HepG2 (cell line): Measurements from ENCODE around the gene C14orf93. TPM values are rescaled to one million over a fixed set of nuclear protein-coding genes. Genes with fewer than 3 reads are reported as not detected.

ENCODE experiments used
- CTCF ChIP-seq: sonication (generic); formaldehyde crosslinking; IDR thresholded peaks from 2 replicates; pipeline ENCODE4 v1.5.0; 2020; ENCODE audit warnings: mild to moderate bottlenecking, missing genetic modification reagents, moderate library complexity
- FOXA1 ChIP-seq, 2 experiments: fragments of 450-650 bp in 1 of 2; sonication (generic) in 1 of 2; formaldehyde crosslinking in 1 of 2; IDR thresholded peaks; 2 replicates each; pipeline versions ENCODE4 v1.4.0 to v1.6.1; 2016 to 2020; ENCODE audit warnings: missing genetic modification reagents in 1 of 2
- HDAC6 ChIP-seq: fragments of 200-600 bp; sonication (generic); IDR thresholded peaks from 2 replicates; pipeline ENCODE4 v1.7.0; 2017; ENCODE audit warnings: mild to moderate bottlenecking, antibody characterized with exemption, low read length, low read depth
- KDM5A ChIP-seq: fragments of 200-600 bp; sonication (generic); IDR thresholded peaks from 2 replicates; pipeline ENCODE4 v1.7.0; 2018; ENCODE audit warnings: antibody characterized with exemption, mild to moderate bottlenecking, low read length, borderline replicate concordance
- MAFF ChIP-seq: IDR thresholded peaks from 2 replicates; pipeline ENCODE4 v1.6.1; 2011; ENCODE audit warnings: low read depth, low read length, improper control_type of control experiment
- MTF1 ChIP-seq: sonication (generic); formaldehyde crosslinking; IDR thresholded peaks from 2 replicates; pipeline ENCODE4 v1.5.0; 2020; ENCODE audit warnings: missing genetic modification reagents
- MXD3 ChIP-seq: IDR thresholded peaks from 2 replicates; pipeline ENCODE4 v1.6.1; 2016; ENCODE audit warnings: mild to moderate bottlenecking, missing biosample characterization, missing genetic modification reagents
- NFYB ChIP-seq: sonication (generic); formaldehyde crosslinking; IDR thresholded peaks from 2 replicates; pipeline ENCODE4 v1.4.0; 2020; ENCODE audit warnings: missing genetic modification reagents
- NR2F6 ChIP-seq, 2 experiments: IDR thresholded peaks; 2 replicates each; pipeline ENCODE4 v1.6.1; 2016; ENCODE audit warnings: antibody characterized with exemption in 1 of 2, mild to moderate bottlenecking in 1 of 2
- PRPF4 ChIP-seq: fragments of 200-400 bp; formaldehyde crosslinking; IDR thresholded peaks from 2 replicates; pipeline ENCODE4 v1.6.1; 2016; ENCODE audit warnings: low read length, low read depth; ENCODE audit not compliant: poor library complexity, severe bottlenecking
- RARA ChIP-seq: IDR thresholded peaks from 2 replicates; pipeline ENCODE4 v1.6.1; 2016; ENCODE audit warnings: missing genetic modification reagents, missing compliant biosample characterization
- STAT5B ChIP-seq: sonication (generic); formaldehyde crosslinking; IDR thresholded peaks from 2 replicates; pipeline ENCODE4 v1.4.0; 2020; ENCODE audit warnings: missing genetic modification reagents
- TEAD3 ChIP-seq: optimal IDR thresholded peaks from 2 replicates; pipeline ENCODE3; 2016; ENCODE audit warnings: borderline replicate concordance
- ZBTB1 ChIP-seq: sonication (generic); formaldehyde crosslinking; IDR thresholded peaks from 2 replicates; pipeline ENCODE4 v1.4.0; 2020; ENCODE audit warnings: missing genetic modification reagents, borderline replicate concordance
- ZNF253 ChIP-seq: sonication (generic); formaldehyde crosslinking; IDR thresholded peaks from 2 replicates; pipeline ENCODE4 v1.8.0; 2022; ENCODE audit warnings: mild to moderate bottlenecking, missing genetic modification reagents, borderline replicate concordance
- ZNF496 ChIP-seq: sonication (generic); formaldehyde crosslinking; IDR thresholded peaks from 2 replicates; pipeline ENCODE4 v1.8.1; 2023; ENCODE audit warnings: mild to moderate bottlenecking, moderate library complexity, missing genetic modification reagents; ENCODE audit not compliant: insufficient replicate concordance
- ZNF567 ChIP-seq: sonication (generic); formaldehyde crosslinking; IDR thresholded peaks from 2 replicates; pipeline ENCODE4 v1.8.1; 2023; ENCODE audit warnings: mild to moderate bottlenecking, missing genetic modification reagents, borderline replicate concordance
- ZNF747 ChIP-seq: sonication (generic); formaldehyde crosslinking; IDR thresholded peaks from 2 replicates; pipeline ENCODE4 v1.8.1; 2023; ENCODE audit warnings: missing genetic modification reagents, mild to moderate bottlenecking, borderline replicate concordance
- ZSCAN29 ChIP-seq: sonication (generic); formaldehyde crosslinking; conservative IDR thresholded peaks from 2 replicates; pipeline ENCODE4 v1.4.0; 2020; ENCODE audit warnings: mild to moderate bottlenecking, missing genetic modification reagents
- polyA plus RNA-seq, 8 experiments: library from polyadenylated mRNA; depleted of rRNA in 3 of 8; stranded (reverse) in 7 of 8; unstranded in 1 of 8; fragments of >200 nt; fragmentation: Illumina TruSeq in 4 of 8; extraction: Trizol in 4 of 8; gene quantifications; 2 replicates each; pipeline versions ENCODE4 v1.2.1 to v1.2.3, GENCODE V29; 2011 to 2016; ENCODE audit warnings: low read depth in 4 of 8, missing spikeins in 1 of 8, mixed read lengths in 1 of 8; ENCODE audit not compliant: insufficient read depth in 1 of 8
- total RNA-seq, 5 experiments: library from RNA; depleted of rRNA; stranded (reverse); fragments of >200 nt; fragmentation: Illumina TruSeq; extraction: Trizol; gene quantifications; 2 replicates each; pipeline ENCODE4 v1.2.3, GENCODE V29; 2016; ENCODE audit warnings: low read depth in 1 of 5
- TF ChIP-seq, protein P1 (sequence below): sonication (generic); formaldehyde crosslinking; IDR thresholded peaks from 2 replicates; pipeline ENCODE4 v1.4.0; 2020; ENCODE audit warnings: mild to moderate bottlenecking, missing genetic modification reagents
- TF ChIP-seq, protein P2 (sequence below): sonication (generic); formaldehyde crosslinking; IDR thresholded peaks from 2 replicates; pipeline ENCODE4 v1.4.0; 2020; ENCODE audit warnings: mild to moderate bottlenecking, missing genetic modification reagents, borderline replicate concordance
- TF ChIP-seq, protein P3 (sequence below): sonication (generic); formaldehyde crosslinking; IDR thresholded peaks from 2 replicates; pipeline ENCODE4 v1.5.0; 2020; ENCODE audit warnings: mild to moderate bottlenecking, missing genetic modification reagents, borderline replicate concordance

C14orf93 gene
- total and polyA plus RNA-seq, 2 of the 13 experiments (the other 11 are each of a cell fraction or from before 2014, with no cell fraction given): 11.4 to 22.5 TPM

GRCh38 chr14:23009939-23010726, at the start of gene C14orf93 (continued):
- TF ChIP-seq KDM5A: 0 out of 2 replicates have a peak, but pooled peaks have one; percentile 78
- no peak for TF ChIP-seq ZNF496 (CRISPR knock-in tag)
- 0 out of 2 replicates have a peak, but pooled peaks have one; percentile 31 for TF ChIP-seq ZNF253
- no peak for TF ChIP-seq ZBTB1 (CRISPR knock-in tag)
- TF ChIP-seq NFYB (CRISPR knock-in tag): peak; percentile 65
- TF ChIP-seq ZNF567: no peak
- no peak for TF ChIP-seq CTCF
- TF ChIP-seq ZSCAN29 (CRISPR knock-in tag): 0 out of 2 replicates have a peak, but pooled peaks have one; percentile 56
- TF ChIP-seq, protein P1, sequence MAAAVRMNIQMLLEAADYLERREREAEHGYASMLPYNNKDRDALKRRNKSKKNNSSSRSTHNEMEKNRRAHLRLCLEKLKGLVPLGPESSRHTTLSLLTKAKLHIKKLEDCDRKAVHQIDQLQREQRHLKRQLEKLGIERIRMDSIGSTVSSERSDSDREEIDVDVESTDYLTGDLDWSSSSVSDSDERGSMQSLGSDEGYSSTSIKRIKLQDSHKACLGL (CRISPR knock-in tag): peak; percentile 50; the same call in 1 of the 2 replicates
- no peak for TF ChIP-seq MAFF
- TF ChIP-seq MXD3 (CRISPR knock-in tag): peak; percentile 84
- no peak for TF ChIP-seq FOXA1 (IDR thresholded peaks at IDR 0.05)
- TF ChIP-seq FOXA1 (CRISPR knock-in tag; IDR thresholded peaks at IDR 0.05): 0 out of 2 replicates have a peak, but pooled peaks have one; percentile 13
- no peak for TF ChIP-seq HDAC6
- no peak for TF ChIP-seq MTF1
- TF ChIP-seq NR2F6 (IDR thresholded peaks at IDR 0.05): no peak
- TF ChIP-seq NR2F6 (CRISPR knock-in tag; IDR thresholded peaks at IDR 0.05): peak; percentile 16; the same call in 1 of the 2 replicates
- TF ChIP-seq, protein P2, sequence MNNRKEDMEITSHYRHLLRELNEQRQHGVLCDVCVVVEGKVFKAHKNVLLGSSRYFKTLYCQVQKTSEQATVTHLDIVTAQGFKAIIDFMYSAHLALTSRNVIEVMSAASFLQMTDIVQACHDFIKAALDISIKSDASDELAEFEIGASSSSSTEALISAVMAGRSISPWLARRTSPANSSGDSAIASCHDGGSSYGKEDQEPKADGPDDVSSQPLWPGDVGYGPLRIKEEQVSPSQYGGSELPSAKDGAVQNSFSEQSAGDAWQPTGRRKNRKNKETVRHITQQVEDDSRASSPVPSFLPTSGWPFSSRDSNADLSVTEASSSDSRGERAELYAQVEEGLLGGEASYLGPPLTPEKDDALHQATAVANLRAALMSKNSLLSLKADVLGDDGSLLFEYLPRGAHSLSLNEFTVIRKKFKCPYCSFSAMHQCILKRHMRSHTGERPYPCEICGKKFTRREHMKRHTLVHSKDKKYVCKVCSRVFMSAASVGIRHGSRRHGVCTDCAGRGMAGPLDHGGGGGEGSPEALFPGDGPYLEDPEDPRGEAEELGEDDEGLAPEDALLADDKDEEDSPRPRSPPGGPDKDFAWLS (CRISPR knock-in tag): no peak
- TF ChIP-seq STAT5B (CRISPR knock-in tag): 0 out of 2 replicates have a peak, but pooled peaks have one; percentile 9
- no peak for TF ChIP-seq ZNF747
- peak; percentile 64 for TF ChIP-seq TEAD3 (CRISPR knock-in tag)
- TF ChIP-seq RARA (CRISPR knock-in tag): no peak
- no peak for TF ChIP-seq PRPF4
- TF ChIP-seq, protein P3, sequence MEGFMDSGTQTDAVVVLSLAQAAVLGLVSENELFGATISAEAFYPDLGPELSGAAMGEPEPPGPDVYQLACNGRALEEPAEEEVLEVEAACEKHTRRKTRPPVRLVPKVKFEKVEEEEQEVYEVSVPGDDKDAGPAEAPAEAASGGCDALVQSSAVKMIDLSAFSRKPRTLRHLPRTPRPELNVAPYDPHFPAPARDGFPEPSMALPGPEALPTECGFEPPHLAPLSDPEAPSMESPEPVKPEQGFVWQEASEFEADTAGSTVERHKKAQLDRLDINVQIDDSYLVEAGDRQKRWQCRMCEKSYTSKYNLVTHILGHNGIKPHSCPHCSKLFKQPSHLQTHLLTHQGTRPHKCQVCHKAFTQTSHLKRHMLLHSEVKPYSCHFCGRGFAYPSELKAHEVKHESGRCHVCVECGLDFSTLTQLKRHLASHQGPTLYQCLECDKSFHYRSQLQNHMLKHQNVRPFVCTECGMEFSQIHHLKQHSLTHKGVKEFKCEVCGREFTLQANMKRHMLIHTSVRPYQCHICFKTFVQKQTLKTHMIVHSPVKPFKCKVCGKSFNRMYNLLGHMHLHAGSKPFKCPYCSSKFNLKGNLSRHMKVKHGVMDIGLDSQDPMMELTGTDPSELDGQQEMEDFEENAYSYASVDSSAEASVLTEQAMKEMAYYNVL (CRISPR knock-in tag): peak; percentile 50; the same call in 1 of the 2 replicates
